HepG2 (cell line): ENCODE measurements around the gene SLC35D2. TPM values are rescaled to one million over a fixed set of nuclear protein-coding genes. Genes with fewer than 3 reads are reported as not detected.

ENCODE experiments used
- ATAC-seq: fragments of 200-7000 bp; cut with Tn5 transposase; 3 replicates; pipeline ENCODE4 v1.9.1; 2020; ENCODE audit warnings: mild to moderate bottlenecking, moderate library complexity
- BruUV-seq: library from RNA; stranded (reverse); fragments of 400-500 nt; replicated peaks from 2 replicates; lab custom pipeline; 2021; lab: Mats Ljungman, UMichigan
- CTCF ChIA-PET: fragments of 300-600 bp; formaldehyde crosslinking; extraction: SDS; loops from one replicate; lab custom pipeline; 2021; ENCODE audit warnings: low total read pairs, inconsistent platforms, low intra/inter-chr PET ratio; lab: Yijun Ruan, JAX
- POLR2A ChIA-PET: fragments of 350-600 bp; sonication (Branson Sonifier 250); formaldehyde crosslinking; loops from one replicate; lab custom pipeline; 2020; ENCODE audit warnings: antibody characterized with exemption, inconsistent platforms; lab: Yijun Ruan, JAX
- DNase-seq: peaks from one replicate; pipeline ENCODE4 v3.0.0-alpha.2; 2015; ENCODE audit warnings: low spot score
- FAIRE-seq: peaks from 3 replicates; lab custom pipeline; 2011; peaks lifted over from hg19 to GRCh38; lab: Jason Lieb, UNC
- H2AFZ ChIP-seq: one replicate; pipeline ENCODE4 v1.6.1; 2011; ENCODE audit warnings: low read length, inconsistent platforms
- H3K27ac ChIP-seq: fragments of 300-600 bp; 3 replicates; pipeline ENCODE4 v1.8.0; 2011; ENCODE audit warnings: mixed run types, mild to moderate bottlenecking, mixed read lengths, low read length, inconsistent platforms; ENCODE audit not compliant: insufficient read depth; ENCODE audit errors: extremely low read length
- H3K27me3 ChIP-seq, 2 experiments: fragments of 200-600 bp in 1 of 2; 2 replicates in 1 of 2; 3 replicates in 1 of 2; pipeline versions ENCODE4 v1.6.0 to v1.8.0; 2011; ENCODE audit warnings: low read length in 2 of 2, mild to moderate bottlenecking in 2 of 2, moderate library complexity in 2 of 2, inconsistent platforms in 1 of 2; ENCODE audit not compliant: insufficient read depth in 2 of 2, control insufficient read depth in 1 of 2
- H3K36me3 ChIP-seq, 2 experiments: fragments of 200-600 bp in 1 of 2; replicated peaks in 1 of 2; 2 replicates in 1 of 2; 3 replicates in 1 of 2; pipeline versions ENCODE4 v1.5.1 to v1.8.0; 2011; ENCODE audit warnings: low read length in 2 of 2, inconsistent platforms in 1 of 2; ENCODE audit not compliant: insufficient read depth in 2 of 2, control insufficient read depth in 1 of 2
- H3K4me1 ChIP-seq: 2 replicates; pipeline ENCODE4 v1.5.1; 2012; ENCODE audit warnings: low read length, inconsistent platforms; ENCODE audit not compliant: insufficient read depth
- H3K4me2 ChIP-seq: 2 replicates; pipeline ENCODE4 v1.6.0; 2011; ENCODE audit warnings: low read depth, low read length, inconsistent platforms
- H3K4me3 ChIP-seq, 3 experiments: fragments of 200-600 bp in 1 of 3; sonication (generic), shearing (Covaris generic) in 1 of 3; replicated peaks in 1 of 3; 2 replicates each; pipeline ENCODE4 v1.5.1; 2011 to 2016; ENCODE audit warnings: low read length in 3 of 3, inconsistent platforms in 2 of 3, low read depth in 2 of 3, mild to moderate bottlenecking in 2 of 3, control low read depth in 1 of 3, mixed read lengths in 1 of 3; ENCODE audit not compliant: insufficient read depth in 1 of 3
- H3K79me2 ChIP-seq: one replicate; pipeline ENCODE4 v1.6.1; 2011; ENCODE audit warnings: low read length, inconsistent platforms; ENCODE audit not compliant: insufficient read depth
- H3K9ac ChIP-seq: 2 replicates; pipeline ENCODE4 v1.6.0; 2011; ENCODE audit warnings: mild to moderate bottlenecking, low read depth, low read length, inconsistent platforms; ENCODE audit not compliant: insufficient read depth
- H3K9me3 ChIP-seq: 2 replicates; pipeline ENCODE4 v1.5.1; 2012; ENCODE audit warnings: mild to moderate bottlenecking, low read length
- H4K20me1 ChIP-seq: 2 replicates; pipeline ENCODE4 v1.6.0; 2011; ENCODE audit warnings: inconsistent platforms, mild to moderate bottlenecking, low read length, moderate library complexity; ENCODE audit not compliant: insufficient read depth
- PBX3 ChIP-seq: sonication (generic); formaldehyde crosslinking; IDR thresholded peaks from 2 replicates; pipeline ENCODE4 v1.8.1; 2023; ENCODE audit warnings: missing genetic modification reagents, inconsistent platforms, borderline replicate concordance
- TEAD3 ChIP-seq: optimal IDR thresholded peaks from 2 replicates; pipeline ENCODE3; 2016; ENCODE audit warnings: borderline replicate concordance
- ZBTB43 ChIP-seq: sonication (generic); formaldehyde crosslinking; conservative IDR thresholded peaks from 2 replicates; pipeline ENCODE4 v1.4.0; 2020; ENCODE audit warnings: missing genetic modification reagents
- ZBTB49 ChIP-seq: sonication (generic); formaldehyde crosslinking; IDR thresholded peaks from 2 replicates; pipeline ENCODE4 v1.4.0; 2020; ENCODE audit warnings: missing genetic modification reagents, borderline replicate concordance
- ZFYVE20 ChIP-seq: sonication (generic); formaldehyde crosslinking; IDR thresholded peaks from 2 replicates; pipeline ENCODE4 v1.8.0; 2023; ENCODE audit warnings: low read depth, mild to moderate bottlenecking, moderate library complexity, missing genetic modification reagents, borderline replicate concordance
- ZNF329 ChIP-seq: sonication (generic); formaldehyde crosslinking; IDR thresholded peaks from 2 replicates; pipeline ENCODE4 v1.9.0; 2021; ENCODE audit warnings: low read depth, mild to moderate bottlenecking, missing genetic modification reagents
- ZNF552 ChIP-seq: sonication (generic); formaldehyde crosslinking; IDR thresholded peaks from 2 replicates; pipeline ENCODE4 v1.9.0; 2022; ENCODE audit warnings: missing genetic modification reagents, mild to moderate bottlenecking, borderline replicate concordance
- ZNF572 ChIP-seq: sonication (generic); formaldehyde crosslinking; IDR thresholded peaks from 2 replicates; pipeline ENCODE4 v1.5.1; 2020; ENCODE audit warnings: mild to moderate bottlenecking, missing genetic modification reagents
- WGBS: methylation state at CpG from one replicate; pipeline ENCODE4 v1.1.6; 2017; ENCODE audit warnings: low lambda C conversion rate; 5-methylcytosine and 5-hydroxymethylcytosine counted together
- in situ Hi-C: cut with HindIII; loops from 2 replicates; pipeline ENCODE4 v1.10.0; 2017; ENCODE audit warnings: low pct_unique_long_range_greater_than_20kb; ENCODE audit not compliant: extremely low pct_ligation_motif_present
- intact Hi-C: fragments of 100-400 bp; cut with micrococcal nuclease; formaldehyde crosslinking; loops from one replicate; pipeline ENCODE4 v1.10.0; 2022; ENCODE audit not compliant: unreplicated experiment
- polyA plus RNA-seq, 8 experiments: library from polyadenylated mRNA; depleted of rRNA in 3 of 8; stranded (reverse) in 7 of 8; unstranded in 1 of 8; fragments of >200 nt; fragmentation: Illumina TruSeq in 4 of 8; extraction: Trizol in 4 of 8; gene quantifications; 2 replicates each; pipeline versions ENCODE4 v1.2.1 to v1.2.3, GENCODE V29; 2011 to 2016; ENCODE audit warnings: low read depth in 4 of 8, missing spikeins in 1 of 8, mixed read lengths in 1 of 8; ENCODE audit not compliant: insufficient read depth in 1 of 8
- total RNA-seq, 5 experiments: library from RNA; depleted of rRNA; stranded (reverse); fragments of >200 nt; fragmentation: Illumina TruSeq; extraction: Trizol; gene quantifications; 2 replicates each; pipeline ENCODE4 v1.2.3, GENCODE V29; 2016; ENCODE audit warnings: low read depth in 1 of 5

SLC35D2 gene
- total and polyA plus RNA-seq, 2 of the 13 experiments (the other 11 are each of a cell fraction or from before 2014, with no cell fraction given) = 96.2 to 103 TPM

- no peak for TF ChIP-seq ZNF572
- TF ChIP-seq ZBTB43 = no peak
- TF ChIP-seq ZFYVE20 (CRISPR knock-in tag) = no peak
- no peak for TF ChIP-seq ZNF552
- no peak for TF ChIP-seq ZBTB49 (CRISPR knock-in tag)
- no peak for TF ChIP-seq PBX3
Measured at GRCh38 chr9:96289392-96289791, 94.1 kb downstream of the SLC35D2 start (continued).

- Histone ChIP-seq H2AFZ (no peak overlapping the region), H3K9me3 (no peaks in the 10 kb centered on the region), H3K4me1 (no peaks in the 10 kb centered on the region), H3K9ac (no peak overlapping the region), H3K4me3 (no peak overlapping the region), H3K27me3 (no peaks in the 10 kb centered on the region), H3K79me2 (no peaks in the 10 kb centered on the region), H3K36me3 (no peaks in the 10 kb centered on the region), H3K27ac (no peak overlapping the region), H3K4me2 (no peak overlapping the region), H4K20me1 (no peaks in the 10 kb centered on the region)
- WGBS = 53% methylated on average over 6 of the region's 6 CpGs
- CTCF ChIA-PET = no interaction called here
- intact Hi-C loops = no loop called here
- BruUV-seq = no TSS peak
- no peak for ATAC-seq
- POLR2A ChIA-PET = no interaction called here
- in situ Hi-C loops = no loop called here
- no peak for TF ChIP-seq ZNF329 (CRISPR knock-in tag)
- TF ChIP-seq TEAD3 = no peak
- no peak for FAIRE-seq
- no peak for DNase-seq
Measured at GRCh38 chr9:96281641-96282040, 101.9 kb downstream of the SLC35D2 start.
